Mucosa of stomach (tissue), 1 donor: ENCODE measurements around the gene LRTM2.

ENCODE experiments used
- H3K27me3 ChIP-seq: one replicate; pipeline ENCODE4 v1.7.0; 2013; ENCODE audit warnings: mild to moderate bottlenecking, low read length; ENCODE audit not compliant: control insufficient read depth, insufficient read depth
- H3K36me3 ChIP-seq: one replicate; pipeline ENCODE4 v1.7.0; 2013; ENCODE audit warnings: low read length; ENCODE audit not compliant: control insufficient read depth, insufficient read depth
- H3K4me1 ChIP-seq: one replicate; pipeline ENCODE4 v1.7.0; 2013; ENCODE audit warnings: mild to moderate bottlenecking, low read length; ENCODE audit not compliant: control insufficient read depth, insufficient read depth
- H3K4me3 ChIP-seq: one replicate; pipeline ENCODE4 v1.7.0; 2013; ENCODE audit warnings: low read length
- H3K9ac ChIP-seq: one replicate; pipeline ENCODE4 v1.7.0; 2013; ENCODE audit warnings: mild to moderate bottlenecking, low read length, moderate library complexity
- H3K9me3 ChIP-seq: one replicate; pipeline ENCODE4 v1.7.0; 2013; ENCODE audit warnings: mild to moderate bottlenecking, low read length, moderate library complexity; ENCODE audit not compliant: control insufficient read depth
- donor health status: Pancreatic carcinoma.

Gene LRTM2

GRCh38 chr12:1872448-1872847 lies 52.1 kb downstream of the LRTM2 start:
- H3K9ac ChIP-seq, result no peak overlapping the region
- no peaks in the 10 kb centered on the region for H3K4me1 ChIP-seq
- no peaks in the 10 kb centered on the region for H3K9me3 ChIP-seq
- peaks cover 12% of the 10 kb centered on the region for H3K27me3 ChIP-seq
- H3K4me3 ChIP-seq, result no peak overlapping the region
- H3K36me3 ChIP-seq, result no peaks in the 10 kb centered on the region

DNA sequence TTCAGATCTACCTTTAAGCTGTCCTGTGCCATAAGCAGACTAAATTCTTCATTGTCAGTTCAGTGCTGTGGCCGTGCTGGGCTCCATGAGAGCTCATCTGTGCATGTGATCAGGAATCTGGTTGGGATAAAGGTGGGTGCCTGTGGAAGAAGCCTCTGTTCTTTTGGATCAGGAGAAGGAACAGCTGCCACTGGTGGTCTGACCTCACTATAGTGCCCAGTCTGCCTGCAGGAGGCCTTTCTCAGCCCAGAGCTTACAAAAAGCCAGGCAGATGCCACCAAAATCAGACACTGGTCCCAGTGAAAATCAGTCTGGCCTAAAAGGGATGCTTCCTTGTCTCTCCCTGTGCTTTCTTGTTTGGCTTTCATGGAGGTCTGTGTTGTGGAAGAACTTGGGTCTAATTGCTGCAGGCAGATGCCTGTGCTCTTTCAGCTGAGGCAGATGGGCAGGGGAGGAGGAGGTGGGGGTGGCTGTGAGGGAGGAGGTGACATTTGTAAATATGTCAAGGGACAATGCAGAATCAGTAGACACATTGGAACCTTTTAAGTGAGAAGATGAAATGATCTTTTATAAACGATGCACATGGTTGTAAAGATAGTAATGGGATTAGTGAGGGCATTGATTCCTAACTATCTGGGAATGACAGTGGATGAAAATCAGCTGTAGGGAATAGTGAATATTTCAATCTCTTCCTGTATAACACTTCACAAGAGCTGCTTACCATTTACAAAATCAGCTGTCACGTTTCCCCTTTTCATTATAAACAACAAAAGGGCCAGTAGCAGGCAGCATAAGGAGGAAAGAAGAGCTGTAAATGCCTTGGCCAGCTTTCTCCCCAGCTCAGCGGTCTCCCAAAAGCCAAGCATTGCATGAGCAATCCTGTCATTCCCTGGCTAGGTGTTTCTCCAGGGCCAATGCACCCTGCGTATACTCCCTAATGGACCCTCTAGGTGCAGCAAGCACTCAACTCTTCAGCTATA lies 53.5 kb downstream of the LRTM2 start:
- H3K9ac ChIP-seq, result no peak overlapping the region
- H3K27me3 ChIP-seq, result peaks cover 12% of the 10 kb centered on the region
- H3K4me3 ChIP-seq, result no peak overlapping the region
- H3K36me3 ChIP-seq, result no peaks in the 10 kb centered on the region
- H3K9me3 ChIP-seq, result no peaks in the 10 kb centered on the region
- no peaks in the 10 kb centered on the region for H3K4me1 ChIP-seq

- H3K4me3 ChIP-seq, result no peak overlapping the region
- H3K36me3 ChIP-seq, result no peaks in the 10 kb centered on the region
- H3K9ac ChIP-seq, result no peak overlapping the region
These were observed 55.2 kb downstream of the LRTM2 start for GRCh38 chr12:1875608-1876007.

GRCh38 chr12:1876086-1876485 lies 55.7 kb downstream of the LRTM2 start:
- Histone ChIP-seq H3K27me3 (peaks cover 21% of the 10 kb centered on the region), H3K4me3 (no peak overlapping the region), H3K4me1 (no peaks in the 10 kb centered on the region), H3K36me3 (no peaks in the 10 kb centered on the region), H3K9me3 (no peaks in the 10 kb centered on the region), H3K9ac (no peak overlapping the region)

More at GRCh38 chr12:1875608-1876007, 55.2 kb downstream of the LRTM2 start:
- Histone ChIP-seq H3K4me1 (no peaks in the 10 kb centered on the region), H3K9me3 (no peaks in the 10 kb centered on the region), H3K27me3 (peaks cover 17% of the 10 kb centered on the region)

- H3K9me3 ChIP-seq, result no peaks in the 10 kb centered on the region
- no peaks in the 10 kb centered on the region for H3K4me1 ChIP-seq
- no peaks in the 10 kb centered on the region for H3K36me3 ChIP-seq
- H3K4me3 ChIP-seq, result no peak overlapping the region
- H3K27me3 ChIP-seq, result peaks cover 27% of the 10 kb centered on the region
- no peak overlapping the region for H3K9ac ChIP-seq
These were observed 57.0 kb downstream of the LRTM2 start for GRCh38 chr12:1877169-1877878.

DNA sequence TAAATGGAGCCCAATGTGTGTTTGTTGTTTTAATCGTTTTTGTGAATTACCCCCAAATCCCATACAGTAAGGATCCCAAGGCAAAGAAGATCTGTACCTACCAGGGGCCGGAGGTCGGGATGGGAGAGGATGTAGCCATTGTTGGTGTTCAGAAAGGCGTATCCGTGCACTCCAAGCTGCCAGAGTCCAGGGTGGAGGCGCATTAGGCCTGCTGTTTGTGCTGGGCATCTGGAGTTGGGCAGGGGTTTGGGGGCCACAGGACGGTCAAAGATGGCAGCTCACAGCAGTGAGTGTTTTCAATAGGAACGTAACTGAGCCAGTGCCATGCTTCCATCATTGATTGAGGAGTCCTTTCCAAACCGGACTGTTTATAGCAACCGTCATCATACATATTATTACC lies 57.8 kb downstream of the LRTM2 start:
- no peaks in the 10 kb centered on the region for H3K9me3 ChIP-seq
- H3K9ac ChIP-seq, result no peak overlapping the region
- H3K27me3 ChIP-seq, result peaks cover 31% of the 10 kb centered on the region
- no peak overlapping the region for H3K4me3 ChIP-seq
- H3K4me1 ChIP-seq, result no peaks in the 10 kb centered on the region
- no peaks in the 10 kb centered on the region for H3K36me3 ChIP-seq

DNA sequence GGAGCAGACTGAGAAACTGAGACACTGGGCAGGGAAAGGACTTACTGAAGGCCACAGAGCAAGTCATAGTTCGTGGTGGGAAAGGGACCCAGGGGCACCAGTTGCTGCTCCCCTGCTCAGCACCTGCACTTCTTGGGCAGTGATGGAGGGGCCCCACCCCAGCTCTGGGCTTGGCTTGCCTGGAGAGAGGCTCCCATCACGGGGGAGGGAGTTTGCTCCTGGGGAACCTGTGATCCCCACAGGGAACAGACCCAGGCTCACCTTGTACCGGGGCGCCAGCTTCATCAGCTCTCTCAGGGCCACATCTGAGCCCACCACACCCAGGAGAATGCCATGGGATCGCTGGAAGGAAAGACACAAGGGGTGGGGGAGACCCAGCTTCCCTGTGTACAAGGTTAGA lies 58.3 kb downstream of the LRTM2 start:
- Histone ChIP-seq H3K9ac (no peak overlapping the region), H3K27me3 (peaks cover 36% of the 10 kb centered on the region), H3K9me3 (no peaks in the 10 kb centered on the region), H3K36me3 (no peaks in the 10 kb centered on the region), H3K4me1 (no peaks in the 10 kb centered on the region), H3K4me3 (no peak overlapping the region)

GRCh38 chr12:1879633-1880032 lies 59.3 kb downstream of the LRTM2 start:
- no peaks in the 10 kb centered on the region for H3K9me3 ChIP-seq
- H3K4me1 ChIP-seq, result peaks cover 2% of the 10 kb centered on the region
- H3K4me3 ChIP-seq, result no peak overlapping the region
- H3K27me3 ChIP-seq, result peaks cover 36% of the 10 kb centered on the region
- H3K36me3 ChIP-seq, result no peaks in the 10 kb centered on the region
- H3K9ac ChIP-seq, result no peak overlapping the region

GRCh38 chr12:1880153-1880845 lies 59.9 kb downstream of the LRTM2 start:
- Histone ChIP-seq H3K27me3 (peaks cover 35% of the 10 kb centered on the region), H3K36me3 (no peaks in the 10 kb centered on the region), H3K9me3 (no peaks in the 10 kb centered on the region), H3K4me1 (peaks cover 9% of the 10 kb centered on the region), H3K4me3 (no peak overlapping the region), H3K9ac (no peak overlapping the region)

DNA sequence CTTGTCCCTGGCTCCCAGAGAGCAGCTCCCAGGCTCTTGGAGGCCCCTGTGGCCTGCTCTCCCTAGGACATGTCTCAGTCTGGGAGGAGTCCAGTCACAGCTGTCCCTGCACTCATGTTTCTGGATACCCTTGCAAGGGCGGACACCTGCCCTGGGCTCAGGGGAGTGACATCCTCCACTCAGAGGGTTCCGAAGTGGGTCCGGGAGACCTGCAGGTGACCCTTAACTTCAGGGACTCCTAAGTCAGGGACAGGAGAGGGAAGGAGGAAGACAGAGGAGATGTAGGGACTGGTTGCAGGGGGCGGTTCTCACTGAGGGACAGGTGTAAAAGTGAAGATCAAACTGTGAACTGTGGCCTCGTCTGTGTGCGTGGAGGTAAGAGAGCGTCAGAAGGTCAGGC lies 60.5 kb downstream of the LRTM2 start:
- Histone ChIP-seq H3K27me3 (peaks cover 30% of the 10 kb centered on the region), H3K9ac (no peak overlapping the region), H3K36me3 (no peaks in the 10 kb centered on the region), H3K4me3 (no peak overlapping the region), H3K4me1 (peaks cover 15% of the 10 kb centered on the region), H3K9me3 (no peaks in the 10 kb centered on the region)

DNA sequence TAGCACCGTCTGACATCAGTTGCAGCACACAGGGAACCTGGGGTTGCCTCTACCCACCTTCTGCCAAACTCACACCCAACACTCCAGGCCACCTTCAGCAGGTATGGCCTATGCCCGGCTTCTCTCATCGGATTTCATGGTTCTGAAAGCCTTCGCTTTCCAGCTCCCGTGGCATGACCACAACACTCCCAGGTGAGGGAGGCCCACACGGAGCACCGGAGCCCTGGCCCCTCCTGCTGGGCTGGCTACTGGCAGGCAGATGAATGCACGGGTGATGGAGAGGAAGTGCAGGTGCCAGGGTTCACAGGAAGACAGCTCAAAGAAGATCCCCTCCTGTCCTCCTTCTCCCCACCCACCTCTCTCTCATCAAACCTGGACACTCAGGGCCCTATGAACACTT lies 60.9 kb downstream of the LRTM2 start:
- peaks cover 19% of the 10 kb centered on the region for H3K4me1 ChIP-seq
- no peaks in the 10 kb centered on the region for H3K9me3 ChIP-seq
- H3K9ac ChIP-seq, result no peak overlapping the region
- H3K36me3 ChIP-seq, result no peaks in the 10 kb centered on the region
- no peak overlapping the region for H3K4me3 ChIP-seq
- peaks cover 32% of the 10 kb centered on the region for H3K27me3 ChIP-seq

- Histone ChIP-seq H3K9ac (no peak overlapping the region), H3K36me3 (no peaks in the 10 kb centered on the region), H3K9me3 (no peaks in the 10 kb centered on the region), H3K27me3 (peaks cover 38% of the 10 kb centered on the region), H3K4me1 (peaks cover 23% of the 10 kb centered on the region), H3K4me3 (no peak overlapping the region)
These were observed 61.6 kb downstream of the LRTM2 start for GRCh38 chr12:1881936-1882335.
